GM21529 (cell line): ENCODE data around the gene ASAP2.

Source experiments
- ATAC-seq: cut with Tn5 transposase; IDR thresholded peaks from one replicate; pipeline ENCODE4 v1.9.1; 2021; ENCODE audit not compliant: unreplicated experiment

ASAP2 gene

GRCh38 chr2:9271691-9272090 is 65.1 kb downstream of the ASAP2 start:
- no peak for ATAC-seq

- no peak for ATAC-seq
Observed at GRCh38 chr2:9273486-9274130, 67.0 kb downstream of the ASAP2 start.

- ATAC-seq: no peak
Observed at GRCh38 chr2:9274701-9275343, 68.2 kb downstream of the ASAP2 start.

- ATAC-seq: no peak
Observed at GRCh38 chr2:9275399-9275798, 68.8 kb downstream of the ASAP2 start.

GRCh38 chr2:9276074-9276473 is 69.5 kb downstream of the ASAP2 start:
- ATAC-seq: no peak

- no peak for ATAC-seq
Observed at GRCh38 chr2:9276901-9277451, 70.4 kb downstream of the ASAP2 start.

DNA sequence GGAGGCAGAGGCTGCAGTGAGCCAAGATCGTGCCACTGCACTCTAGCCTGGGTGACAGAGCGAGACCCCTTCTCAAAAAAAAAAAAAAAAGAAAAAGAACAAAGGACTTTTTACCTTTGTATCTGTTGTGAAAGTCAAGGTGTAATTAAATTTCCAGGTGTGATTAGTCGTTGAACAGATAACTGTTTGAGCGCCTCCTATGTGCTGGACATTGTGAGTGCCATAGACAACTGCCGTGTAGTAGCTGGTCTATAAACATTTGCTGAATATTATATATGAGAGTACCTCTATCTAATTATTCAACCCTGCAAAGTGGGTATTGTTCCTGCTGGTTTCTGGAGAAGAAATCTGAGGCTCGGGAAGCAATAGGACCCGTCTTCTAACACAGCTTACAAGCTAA is 71.8 kb downstream of the ASAP2 start:
- ATAC-seq: no peak

DNA sequence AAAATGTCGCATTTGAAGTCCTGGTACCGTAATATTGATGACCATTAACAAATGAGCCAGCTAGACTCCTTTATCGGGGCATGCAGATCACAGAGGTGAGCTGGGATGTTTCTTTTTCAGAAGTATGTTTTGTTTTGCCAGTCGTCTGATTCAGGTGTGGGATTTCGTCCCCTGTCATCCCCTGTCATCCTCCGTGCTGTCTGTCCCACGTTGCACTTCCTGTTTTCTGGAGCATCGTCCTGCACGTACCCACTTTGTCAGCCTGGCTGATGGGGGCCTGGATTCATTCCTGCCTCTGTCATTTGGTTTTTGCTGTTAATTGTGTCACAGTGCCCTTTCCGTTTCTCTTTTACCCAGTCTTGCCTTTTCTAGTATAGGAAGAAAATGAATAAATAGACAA is 72.8 kb downstream of the ASAP2 start:
- no peak for ATAC-seq

DNA sequence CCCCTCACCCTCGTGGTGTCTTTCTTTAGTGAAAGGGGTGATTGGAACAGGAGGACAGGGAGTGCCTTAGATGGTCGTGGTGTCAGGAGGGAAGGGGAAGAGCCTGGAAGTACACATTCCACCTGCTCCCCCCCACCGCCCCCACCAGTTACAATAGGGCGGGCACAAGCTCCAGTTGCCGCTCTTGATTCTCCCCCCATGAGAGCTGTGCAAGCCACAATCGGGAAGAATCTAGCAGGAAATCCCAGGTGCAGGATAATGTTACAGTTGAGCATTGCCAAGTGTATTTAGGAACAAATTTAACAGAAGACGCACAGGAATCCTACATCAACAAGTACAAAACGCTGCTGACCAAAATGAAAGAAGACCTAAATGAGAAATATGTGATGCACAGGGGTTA is 73.6 kb downstream of the ASAP2 start:
- ATAC-seq: no peak

DNA sequence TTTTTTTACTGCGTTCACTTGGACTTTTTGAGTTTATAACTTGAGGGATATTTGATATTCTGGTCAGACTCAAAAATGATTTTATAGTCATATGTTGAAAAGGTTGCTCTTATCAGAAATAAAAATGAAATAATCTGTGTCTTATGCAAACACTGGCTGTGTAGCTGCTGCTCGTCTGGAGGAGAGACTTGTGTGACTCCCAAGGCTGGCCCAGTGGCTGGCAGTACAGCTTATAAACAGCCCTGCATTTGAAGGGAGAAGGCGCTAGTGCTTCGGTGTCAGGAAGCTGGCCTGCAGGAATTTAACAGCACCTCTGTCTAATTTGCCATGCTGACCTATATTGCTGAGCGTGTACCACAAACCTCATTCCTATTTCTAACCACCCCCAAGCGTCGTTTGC is 74.5 kb downstream of the ASAP2 start:
- no peak for ATAC-seq

- ATAC-seq: no peak
Observed at GRCh38 chr2:9282128-9283112, 75.8 kb downstream of the ASAP2 start.

GRCh38 chr2:9284521-9285297 is 78.1 kb downstream of the ASAP2 start:
- ATAC-seq: no peak

- ATAC-seq: no peak
Observed at GRCh38 chr2:9285385-9285920, 78.8 kb downstream of the ASAP2 start.

DNA sequence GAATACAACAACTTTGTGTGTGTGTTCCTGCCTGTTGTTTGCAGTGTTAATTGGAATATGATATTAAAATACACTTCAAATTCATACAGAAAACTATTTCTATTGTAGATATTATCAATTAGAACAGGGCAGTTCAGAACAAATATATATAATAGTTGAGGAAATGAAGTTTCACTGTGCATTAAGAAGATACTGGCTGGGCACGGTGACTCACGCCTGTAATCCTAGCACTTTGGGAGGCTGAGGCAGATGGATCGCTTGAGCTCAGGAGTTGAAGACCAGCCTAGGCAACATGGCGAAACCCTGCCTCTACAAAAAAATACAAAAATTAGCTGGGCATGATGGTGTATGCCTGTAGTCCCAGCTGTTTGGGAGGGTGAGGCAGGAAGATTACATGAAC is 79.3 kb downstream of the ASAP2 start:
- ATAC-seq: no peak

DNA sequence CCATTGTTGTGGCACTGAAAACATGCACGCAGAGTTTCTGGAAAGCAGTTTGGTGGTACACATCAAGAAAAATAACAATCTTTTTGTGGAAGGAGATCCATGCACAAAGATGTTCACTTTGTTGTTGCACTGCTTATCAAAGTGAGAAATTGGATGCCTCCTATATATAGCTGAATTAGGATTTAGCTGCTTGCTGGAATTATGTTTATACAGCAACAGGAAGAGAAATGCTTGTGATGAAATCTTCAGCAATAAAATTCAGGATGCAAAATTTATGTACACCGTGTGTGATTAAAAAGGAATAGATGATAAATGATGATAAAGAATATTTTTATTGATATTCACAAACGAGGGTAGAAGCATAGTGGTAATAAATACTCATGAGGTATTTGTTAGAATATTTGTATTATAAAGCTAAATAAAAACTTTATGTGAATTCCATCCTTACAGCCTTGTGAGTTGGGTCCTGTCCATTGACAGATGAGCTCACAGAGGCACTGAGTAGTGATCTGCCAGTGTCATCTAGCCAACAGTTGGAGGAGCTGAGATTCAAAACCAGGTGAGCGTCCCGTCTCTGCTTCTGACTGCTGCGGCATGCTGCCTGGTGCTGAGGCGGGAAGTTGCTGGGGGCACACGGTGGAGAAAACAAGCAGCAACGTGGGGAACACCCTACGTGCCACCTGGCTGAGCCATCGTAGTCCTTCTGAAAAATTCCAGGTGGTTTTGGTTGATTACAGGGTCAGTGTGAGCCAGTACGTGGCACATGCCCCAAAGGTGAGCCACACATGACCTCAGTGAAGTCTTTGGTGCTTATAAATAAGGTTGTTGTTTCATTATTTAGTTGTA is 80.2 kb downstream of the ASAP2 start:
- no peak for ATAC-seq

GRCh38 chr2:9287400-9288045 is 80.9 kb downstream of the ASAP2 start:
- no peak for ATAC-seq

DNA sequence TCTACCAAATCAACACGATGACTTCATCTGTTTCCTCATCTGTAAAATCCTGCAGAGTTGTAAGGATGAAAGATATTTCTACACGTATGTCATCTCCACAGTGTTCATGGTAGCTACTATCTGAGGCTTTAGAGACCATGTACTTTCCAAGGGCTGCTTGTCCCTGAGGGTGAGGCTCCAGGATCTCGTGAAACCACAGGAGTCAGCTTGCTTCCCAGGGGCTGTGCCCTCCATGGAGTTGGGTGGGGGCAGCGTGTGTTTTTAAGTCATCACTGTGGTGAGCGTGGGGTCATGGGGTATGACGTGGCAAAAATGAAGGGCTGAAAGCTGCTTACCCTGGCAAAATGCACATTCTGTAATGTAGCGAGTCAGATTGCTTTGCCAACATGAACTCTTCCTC is 81.6 kb downstream of the ASAP2 start:
- ATAC-seq: no peak

DNA sequence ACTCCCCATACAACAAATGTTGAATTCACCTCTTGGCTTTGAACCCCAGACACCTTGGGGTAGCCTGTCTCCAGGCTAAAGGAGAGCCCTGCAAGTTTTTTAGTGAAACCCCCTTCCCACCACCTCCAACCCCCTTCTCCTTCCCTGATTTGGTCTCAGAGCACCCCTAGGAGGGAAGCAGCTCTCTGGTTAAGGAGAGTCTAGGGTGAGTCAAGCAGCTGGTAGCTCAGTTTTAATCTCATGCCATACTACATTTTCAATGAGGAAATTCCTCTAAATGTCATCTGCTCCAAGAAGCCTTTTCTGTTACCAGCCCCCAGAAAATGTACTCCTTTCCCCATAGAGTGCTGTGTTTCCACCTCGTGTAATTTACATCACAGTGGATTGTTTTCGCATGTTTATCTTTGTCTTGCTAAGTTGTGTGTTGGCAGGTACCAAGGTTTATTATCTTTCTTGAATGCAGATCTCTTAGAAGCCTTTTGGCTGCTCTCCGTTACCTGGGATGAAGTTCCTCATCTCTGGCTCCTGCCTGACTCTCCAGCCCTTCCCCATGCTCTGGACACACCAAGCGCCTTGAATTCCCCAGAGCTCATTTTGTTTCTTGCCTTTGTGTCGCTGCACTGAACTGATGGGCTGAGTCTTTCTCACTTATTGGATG is 82.2 kb downstream of the ASAP2 start:
- ATAC-seq: no peak

DNA sequence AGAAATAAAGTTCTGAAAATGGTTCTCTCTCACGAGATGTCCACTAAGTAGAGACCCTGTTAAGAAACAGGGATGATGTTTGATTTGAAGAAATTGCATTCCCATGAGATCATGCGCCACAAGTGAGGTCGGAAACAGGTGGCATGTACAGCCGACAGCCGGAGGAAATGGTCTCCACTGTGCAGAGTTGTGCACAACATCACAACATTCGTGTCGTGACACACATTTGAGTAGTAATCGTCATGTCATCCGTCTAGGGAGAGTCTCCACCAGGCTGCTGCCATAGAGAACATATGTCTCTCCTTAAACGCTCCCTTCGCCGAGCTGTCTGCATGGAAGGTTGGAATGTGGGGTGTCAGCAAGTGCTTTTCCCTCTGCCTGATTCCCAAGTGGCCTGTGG is 84.7 kb downstream of the ASAP2 start:
- ATAC-seq: no peak
